UCSD-AML1 (cell line): ENCODE data around the gene SEPHS2.
"Not testable (repeated sequence)": the region's sequence is repeated elsewhere in the genome, so short reads cannot be mapped to it uniquely, and the experiment has no call there.

Source experiments
- DNase-seq: peaks from one replicate; lab custom pipeline; 2025; ENCODE audit not compliant: unreplicated experiment; lab: John Stamatoyannopoulos, UW

The SEPHS2 gene

GRCh38 chr16:30399435-30400186, 46.1 kb downstream of the SEPHS2 start:
- DNase-seq: no peak

GRCh38 chr16:30398661-30399434, 46.8 kb downstream of the SEPHS2 start:
- no peak for DNase-seq

- no peak for DNase-seq
Measured at GRCh38 chr16:30397776-30398660, 47.7 kb downstream of the SEPHS2 start.

- no peak for DNase-seq
Measured at GRCh38 chr16:30397056-30397455, 48.6 kb downstream of the SEPHS2 start.

- DNase-seq: not testable (repeated sequence)
Measured at GRCh38 chr16:30396627-30397026, 49.0 kb downstream of the SEPHS2 start.

GRCh38 chr16:30395992-30396585, 49.6 kb downstream of the SEPHS2 start:
- no peak for DNase-seq

- peak; percentile 90 for DNase-seq
Measured at GRCh38 chr16:30395155-30395991, 50.3 kb downstream of the SEPHS2 start, which contains the start of gene ZNF48. ZNF48 (plus strand) TSS chr16:30395420; CDS start chr16:30395795, 375 bp downstream.

GRCh38 chr16:30394592-30395154, 51.0 kb downstream of the SEPHS2 start:
- no peak for DNase-seq
